H1 (cell line): ENCODE measurements around the gene TMEM225B. TPM values are rescaled to one million over a fixed set of nuclear protein-coding genes. Genes with fewer than 3 reads are reported as not detected.

Source experiments
- CTCF ChIA-PET: fragments of 300-600 bp; sonication (Branson Sonifier 250); formaldehyde crosslinking; loops from one replicate; lab custom pipeline; 2021; ENCODE audit not compliant: partially characterized antibody; lab: Charles Lee
- POLR2A ChIA-PET: fragments of 300-600 bp; sonication (Branson Sonifier 250); formaldehyde crosslinking; loops from one replicate; lab custom pipeline; 2021; ENCODE audit warnings: inconsistent platforms; ENCODE audit not compliant: partially characterized antibody; lab: Charles Lee
- DNase-seq, 2 experiments: peaks; one replicate each; pipeline versions ENCODE4 v3.0.0 to v3.0.0-alpha.2; 2010 to 2022; ENCODE audit warnings: low spot score in 2 of 2, low read depth in 1 of 2, mixed read lengths in 1 of 2
- FAIRE-seq: peaks from 2 replicates; lab custom pipeline; 2011; peaks lifted over from hg19 to GRCh38; lab: Jason Lieb, UNC
- H2AFZ ChIP-seq: 2 replicates; pipeline ENCODE4 v1.8.1; 2012; ENCODE audit warnings: low read length, inconsistent platforms
- H2AK5ac ChIP-seq: 2 replicates; pipeline ENCODE4 v1.6.1; 2013; ENCODE audit warnings: low read depth, low read length
- H2BK120ac ChIP-seq: replicated peaks from 2 replicates; pipeline ENCODE3; 2013; ENCODE audit warnings: low read depth, low read length, inconsistent platforms
- H2BK12ac ChIP-seq: 2 replicates; pipeline ENCODE4 v1.6.1; 2013; ENCODE audit warnings: low read depth, low read length
- H2BK15ac ChIP-seq: 2 replicates; pipeline ENCODE4 v1.6.1; 2013; ENCODE audit warnings: low read length
- H2BK20ac ChIP-seq: 2 replicates; pipeline ENCODE4 v1.6.1; 2013; ENCODE audit warnings: low read length
- H2BK5ac ChIP-seq: 2 replicates; pipeline ENCODE4 v1.6.1; 2013; ENCODE audit warnings: low read depth, low read length
- H3K14ac ChIP-seq: 2 replicates; pipeline ENCODE4 v1.6.1; 2013; ENCODE audit warnings: inconsistent platforms; ENCODE audit not compliant: insufficient read length
- H3K18ac ChIP-seq: 2 replicates; pipeline ENCODE4 v1.6.1; 2013; ENCODE audit warnings: low read length; ENCODE audit errors: extremely low read depth
- H3K23ac ChIP-seq: 2 replicates; pipeline ENCODE4 v1.6.1; 2013; ENCODE audit warnings: inconsistent platforms; ENCODE audit not compliant: insufficient read length
- H3K23me2 ChIP-seq: 2 replicates; pipeline ENCODE4 v1.6.1; 2013; ENCODE audit warnings: low read depth, low read length
- H3K27ac ChIP-seq: 2 replicates; pipeline ENCODE4 v1.6.1; 2011; ENCODE audit warnings: low read depth, low read length, inconsistent platforms
- H3K27me3 ChIP-seq, 4 experiments: replicated peaks in 1 of 4; 1 replicate in 1 of 4; 2 replicates in 3 of 4; pipeline versions ENCODE4 v1.6.1 to v1.8.1; 2011 to 2013; ENCODE audit warnings: low read length in 3 of 4, mild to moderate bottlenecking in 3 of 4, inconsistent platforms in 2 of 4, mixed read lengths in 2 of 4, moderate library complexity in 1 of 4; ENCODE audit not compliant: control insufficient read depth in 3 of 4, insufficient read depth in 3 of 4; ENCODE audit errors: extremely low read depth in 1 of 4
- H3K36me3 ChIP-seq, 4 experiments: 2 replicates each; pipeline versions ENCODE4 v1.6.1 to v1.8.1; 2011 to 2013; ENCODE audit warnings: mild to moderate bottlenecking in 4 of 4, low read length in 3 of 4, moderate library complexity in 2 of 4, control low read depth in 1 of 4, inconsistent platforms in 1 of 4; ENCODE audit not compliant: insufficient read depth in 4 of 4, control insufficient read depth in 2 of 4
- H3K4ac ChIP-seq: replicated peaks from 2 replicates; pipeline ENCODE3; 2013; ENCODE audit warnings: low read length, low read depth, mixed read lengths, inconsistent platforms; ENCODE audit not compliant: insufficient read length
- H3K4me1 ChIP-seq, 4 experiments: replicated peaks in 1 of 4; 1 replicate in 1 of 4; 2 replicates in 3 of 4; pipeline versions ENCODE4 v1.6.1 to v1.8.1; 2011 to 2013; ENCODE audit warnings: low read length in 3 of 4, inconsistent platforms in 2 of 4, mixed read lengths in 1 of 4; ENCODE audit not compliant: insufficient read depth in 4 of 4, control insufficient read depth in 3 of 4
- H3K4me2 ChIP-seq, 2 experiments: 2 replicates each; pipeline versions ENCODE4 v1.6.1 to v1.8.1; 2011 to 2013; ENCODE audit warnings: low read depth in 2 of 2, low read length in 2 of 2, control low read depth in 1 of 2, inconsistent platforms in 1 of 2, mild to moderate bottlenecking in 1 of 2; ENCODE audit not compliant: insufficient read depth in 1 of 2
- H3K4me3 ChIP-seq, 4 experiments: fragments of 200-600, 300-600 bp in 1 of 4; sonication (generic), shearing (Covaris generic), sonication (Bioruptor Twin) in 1 of 4; 2 replicates each; pipeline versions ENCODE4 v1.5.1 to v1.8.1; 2011 to 2016; ENCODE audit warnings: low read length in 4 of 4, low read depth in 3 of 4, control low read depth in 2 of 4, inconsistent platforms in 2 of 4, mild to moderate bottlenecking in 2 of 4, mixed read lengths in 1 of 4, moderate library complexity in 1 of 4; ENCODE audit not compliant: insufficient read depth in 2 of 4; ENCODE audit errors: extremely low read depth in 1 of 4
- H3K56ac ChIP-seq: replicated peaks from 2 replicates; pipeline ENCODE3; 2013; ENCODE audit warnings: low read depth, mild to moderate bottlenecking, mixed read lengths, low read length, inconsistent platforms; ENCODE audit not compliant: insufficient read length
- H3K79me1 ChIP-seq: 2 replicates; pipeline ENCODE4 v1.6.1; 2013; ENCODE audit warnings: low read depth, low read length, control low read depth
- H3K79me2 ChIP-seq, 2 experiments: 2 replicates each; pipeline versions ENCODE4 v1.6.1 to v1.8.1; 2012 to 2013; ENCODE audit warnings: low read length in 2 of 2, mild to moderate bottlenecking in 2 of 2, inconsistent platforms in 1 of 2; ENCODE audit not compliant: insufficient read depth in 2 of 2, control insufficient read depth in 1 of 2
- H3K9ac ChIP-seq, 4 experiments: replicated peaks in 1 of 4; 1 replicate in 1 of 4; 2 replicates in 3 of 4; pipeline versions ENCODE4 v1.6.1 to v1.8.1; 2011 to 2013; ENCODE audit warnings: low read depth in 3 of 4, low read length in 3 of 4, control low read depth in 2 of 4, mild to moderate bottlenecking in 2 of 4, moderate library complexity in 2 of 4, inconsistent platforms in 1 of 4; ENCODE audit errors: extremely low read depth in 1 of 4
- H3K9me3 ChIP-seq, 2 experiments: 2 replicates each; pipeline versions ENCODE4 v1.6.1 to v1.8.1; 2012 to 2013; ENCODE audit warnings: mild to moderate bottlenecking in 2 of 2, moderate library complexity in 2 of 2, control low read depth in 1 of 2, inconsistent platforms in 1 of 2, low read depth in 1 of 2, low read length in 1 of 2, mixed read lengths in 1 of 2; ENCODE audit not compliant: insufficient read depth in 2 of 2
- H4K20me1 ChIP-seq, 2 experiments: replicated peaks in 1 of 2; 2 replicates each; pipeline versions ENCODE3 to v1.8.1; 2011 to 2013; ENCODE audit warnings: inconsistent platforms in 2 of 2, low read length in 2 of 2, mild to moderate bottlenecking in 1 of 2; ENCODE audit not compliant: insufficient read depth in 2 of 2, control insufficient read depth in 1 of 2
- H4K5ac ChIP-seq: 2 replicates; pipeline ENCODE4 v1.6.1; 2013; ENCODE audit warnings: low read length, low read depth, mixed read lengths, inconsistent platforms; ENCODE audit not compliant: insufficient read length
- H4K8ac ChIP-seq: 2 replicates; pipeline ENCODE4 v1.8.0; 2013; ENCODE audit warnings: mild to moderate bottlenecking, moderate library complexity, low read length, inconsistent platforms; ENCODE audit not compliant: insufficient read depth; ENCODE audit errors: extremely low read depth
- H4K91ac ChIP-seq: replicated peaks from 2 replicates; pipeline ENCODE3; 2013; ENCODE audit warnings: low read length, mixed read lengths, inconsistent platforms; ENCODE audit not compliant: insufficient read length
- BRCA1 ChIP-seq: IDR thresholded peaks from 2 replicates; pipeline ENCODE4 v1.6.1; 2012; ENCODE audit warnings: low read depth, low read length, improper control_type of control experiment
- CTBP2 ChIP-seq: IDR thresholded peaks from 2 replicates; pipeline ENCODE4 v1.7.0; 2011; ENCODE audit warnings: borderline replicate concordance, mild to moderate bottlenecking, moderate library complexity, mixed read lengths, low read length; ENCODE audit not compliant: insufficient read depth, insufficient read length
- CTCF ChIP-seq, 3 experiments: IDR thresholded peaks; 1 replicate in 2 of 3; 2 replicates in 1 of 3; pipeline versions ENCODE4 v1.5.1 to v1.6.1; 2011; ENCODE audit warnings: low read length in 3 of 3, mild to moderate bottlenecking in 3 of 3, inconsistent platforms in 2 of 3, low read depth in 1 of 3, moderate library complexity in 1 of 3; ENCODE audit not compliant: insufficient read depth in 1 of 3; ENCODE audit errors: control extremely low read depth in 1 of 3
- GABPA ChIP-seq: IDR thresholded peaks from 2 replicates; pipeline ENCODE4 v1.6.1; 2011; ENCODE audit warnings: mild to moderate bottlenecking, low read length, moderate library complexity, borderline replicate concordance; ENCODE audit not compliant: insufficient read depth
- KDM5A ChIP-seq: fragments of 200-600 bp; IDR thresholded peaks from 2 replicates; pipeline ENCODE4 v1.7.1; 2012; ENCODE audit warnings: mild to moderate bottlenecking, low read length, inconsistent platforms, mixed read lengths
- SIN3A ChIP-seq, 2 experiments: IDR thresholded peaks in 1 of 2; conservative IDR thresholded peaks in 1 of 2; 2 replicates each; pipeline ENCODE4 v1.6.1; 2011 to 2012; ENCODE audit warnings: low read length in 2 of 2, improper control_type of control experiment in 1 of 2, low read depth in 1 of 2, mild to moderate bottlenecking in 1 of 2
- SIRT6 ChIP-seq: IDR thresholded peaks from one replicate; pipeline ENCODE4 v1.7.1; 2012; ENCODE audit warnings: low read length, inconsistent platforms
- TCF12 ChIP-seq: IDR thresholded peaks from 2 replicates; pipeline ENCODE4 v1.6.1; 2011; ENCODE audit warnings: low read depth, mild to moderate bottlenecking, low read length
- TEAD4 ChIP-seq: IDR thresholded peaks from 2 replicates; pipeline ENCODE4 v1.6.1; 2012; ENCODE audit warnings: low read depth, low read length, inconsistent platforms, mixed read lengths
- YY1 ChIP-seq: IDR thresholded peaks from 2 replicates; pipeline ENCODE4 v1.6.1; 2011; ENCODE audit warnings: low read depth, mild to moderate bottlenecking, low read length
- ZNF274 ChIP-seq: IDR thresholded peaks from 2 replicates; pipeline ENCODE4 v1.7.0; 2012; ENCODE audit warnings: low read length, borderline replicate concordance; ENCODE audit errors: extremely low read depth
- WGBS, 2 experiments: shearing (Covaris generic) in 1 of 2; methylation state at CpG; one replicate each; pipeline versions ENCODE4 v1.1.6 to v1.1.7; 2013 to 2015; ENCODE audit warnings: low lambda C conversion rate in 2 of 2, mixed read lengths in 2 of 2, inconsistent platforms in 1 of 2, low coverage in 1 of 2, missing lambda C conversion rate in 1 of 2; ENCODE audit not compliant: insufficient replicate concordance in 2 of 2, insufficient coverage in 1 of 2, insufficient read length in 1 of 2; ENCODE audit errors: extremely low coverage in 1 of 2, missing lambda C conversion rate in 1 of 2; 5-methylcytosine and 5-hydroxymethylcytosine counted together
- polyA plus RNA-seq, 7 experiments: library from polyadenylated mRNA; depleted of rRNA in 3 of 7; stranded (reverse) in 5 of 7; unstranded in 2 of 7; fragments of >200 nt in 5 of 7; fragments of 200-250 nt in 2 of 7; gene quantifications; 1 replicate in 5 of 7; 2 replicates in 1 of 7; 4 replicates in 1 of 7; pipeline versions ENCODE4 v1.2.1 to v1.2.3, GENCODE V29; 2011 to 2013; ENCODE audit warnings: missing spikeins in 2 of 7, mixed read lengths in 2 of 7
- total RNA-seq: library from RNA; stranded (reverse); fragmentation: NEBNext Ultra II Directional; extraction: Animal tissue kit (Norgen Biotek cat#: 25700); gene quantifications from 2 replicates; pipeline ENCODE4 v1.2.1, GENCODE V29; 2021

TMEM225B gene
- total and polyA plus RNA-seq, 2 of the 8 experiments (the other 6 are each of a cell fraction or from before 2014, with no cell fraction given): 0.68 TPM; not detected in 1

GRCh38 chr7:99553039-99553438 lies 45.0 kb upstream of the TMEM225B start:
- H3K14ac ChIP-seq: no peak overlapping the region
- WGBS, 2 experiments: 93% methylated on average over 4 of the region's 4 CpGs; no CpG with 5 or more reads in 1 of the 2 experiments
- H2BK12ac ChIP-seq: no peak overlapping the region
- H2BK20ac ChIP-seq: no peak overlapping the region
- no peak overlapping the region for H3K4me3 ChIP-seq
- H2AFZ ChIP-seq: no peak overlapping the region
- no peak overlapping the region for H2BK15ac ChIP-seq
- peaks cover 2 to 12% (median 4%) of the 10 kb centered on the region in 4 experiments; a peak in 6 of 8 replicates for H3K36me3 ChIP-seq
- FAIRE-seq: no peak
- no peaks in the 10 kb centered on the region for H4K20me1 ChIP-seq
- peaks cover 0 to 19% of the 10 kb centered on the region in 2 experiments; a peak in 2 of 4 replicates for H3K79me2 ChIP-seq
- peaks cover 0 to 5% (median 0%) of the 10 kb centered on the region in 4 experiments; a peak in 3 of 7 replicates for H3K4me1 ChIP-seq
- H3K23me2 ChIP-seq: peaks cover 5% of the 10 kb centered on the region
- H4K8ac ChIP-seq: no peak overlapping the region
- no peak overlapping the region for H4K5ac ChIP-seq
- H3K27ac ChIP-seq: no peak overlapping the region
- H3K56ac ChIP-seq: no peak overlapping the region
- H3K9me3 ChIP-seq: peaks cover 0 to 4% of the 10 kb centered on the region in 2 experiments; a peak in 1 of 4 replicates
- H3K4me2 ChIP-seq: no peak overlapping the region; a peak in 1 of 4 replicates
- no peak for DNase-seq
- H3K18ac ChIP-seq: no peak overlapping the region
- no peaks in the 10 kb centered on the region for H3K27me3 ChIP-seq
- no peak overlapping the region for H3K9ac ChIP-seq
- POLR2A ChIA-PET: no interaction called here
- H3K79me1 ChIP-seq: no peaks in the 10 kb centered on the region; the same call in 1 of the 2 replicates
- no peak overlapping the region for H2BK5ac ChIP-seq
- H4K91ac ChIP-seq: no peak overlapping the region
- no peak overlapping the region for H2AK5ac ChIP-seq
- H3K4ac ChIP-seq: no peak overlapping the region
- no peak overlapping the region for H3K23ac ChIP-seq
- no peak overlapping the region for H2BK120ac ChIP-seq
- CTCF ChIA-PET: interaction anchor here (1.2 kb wide), 1 partner anchor 50 kb away, joined by 3 read pairs; no protein-coding TSS in a partner anchor
- no peak for TF ChIP-seq YY1
- no peak for TF ChIP-seq SIN3A (conservative IDR thresholded peaks at IDR 0.05 in 1 of 2, IDR thresholded peaks at IDR 0.05 in 1 of 2; ENCODE audit: low read depth in 1 of 2, low read length in 2 of 2)
- no peak for TF ChIP-seq KDM5A
- no peak for TF ChIP-seq CTCF (IDR thresholded peaks at IDR 0.05; ENCODE audit: control extremely low read depth in 1 of 3, insufficient read depth in 1 of 3, low read depth in 1 of 3, low read length in 3 of 3)
- TF ChIP-seq GABPA: no peak
- TF ChIP-seq TEAD4: no peak
- TF ChIP-seq SIRT6: no peak
- TF ChIP-seq TCF12: no peak
- no peak for TF ChIP-seq BRCA1
- TF ChIP-seq ZNF274: no peak
- no peak for TF ChIP-seq CTBP2
